Bone marrow (tissue), 2 donors: ENCODE data around the gene CCDC39.
"Not testable (repeated sequence)": the region's sequence is repeated elsewhere in the genome, so short reads cannot be mapped to it uniquely, and the experiment has no call there.

Source experiments
- DNase-seq, 2 donors: peaks; one replicate each; lab custom pipeline; 2025; lab: John Stamatoyannopoulos, UW

The CCDC39 gene

DNA sequence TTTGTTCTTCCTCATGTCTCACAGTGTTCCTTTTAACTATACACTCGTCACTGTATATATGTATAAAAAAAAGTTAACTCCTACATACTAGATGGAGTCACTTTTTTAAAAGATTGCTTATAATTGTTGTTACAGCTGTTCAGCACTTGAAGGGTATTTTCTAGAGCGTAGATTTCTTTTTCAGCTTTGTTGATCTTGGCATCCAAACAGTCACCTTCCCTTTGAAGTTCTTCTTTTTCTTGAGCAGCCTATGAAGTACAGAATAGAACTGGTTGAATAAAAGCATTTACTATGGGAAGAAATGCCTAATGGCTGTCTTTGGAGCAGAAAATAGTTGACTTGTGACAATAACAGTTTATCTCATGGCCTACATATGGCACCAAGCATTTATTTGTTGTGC is 59.6 kb downstream of the CCDC39 start:
- DNase-seq = no peak

DNA sequence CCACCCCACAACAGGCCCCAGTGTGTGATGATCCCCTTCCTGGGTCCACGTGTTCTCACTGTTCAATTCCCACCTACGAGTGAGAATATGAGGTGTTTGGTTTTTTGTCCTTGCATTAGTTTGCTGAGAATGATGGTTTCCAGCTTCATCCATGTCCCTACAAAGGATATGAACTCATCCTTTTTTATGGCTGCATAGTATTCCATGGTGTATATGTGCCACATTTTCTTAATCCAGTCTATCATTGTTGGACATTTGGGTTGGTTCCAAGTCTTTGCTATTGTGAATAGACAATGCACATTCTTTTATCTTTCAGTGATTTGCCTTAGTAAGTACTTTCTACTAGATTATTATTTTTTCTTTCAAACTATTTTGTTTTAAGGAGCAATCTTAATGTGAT is 60.7 kb downstream of the CCDC39 start:
- not testable (repeated sequence) for DNase-seq

GRCh38 chr3:180617049-180617448 is 62.2 kb downstream of the CCDC39 start:
- no peak for DNase-seq

DNA sequence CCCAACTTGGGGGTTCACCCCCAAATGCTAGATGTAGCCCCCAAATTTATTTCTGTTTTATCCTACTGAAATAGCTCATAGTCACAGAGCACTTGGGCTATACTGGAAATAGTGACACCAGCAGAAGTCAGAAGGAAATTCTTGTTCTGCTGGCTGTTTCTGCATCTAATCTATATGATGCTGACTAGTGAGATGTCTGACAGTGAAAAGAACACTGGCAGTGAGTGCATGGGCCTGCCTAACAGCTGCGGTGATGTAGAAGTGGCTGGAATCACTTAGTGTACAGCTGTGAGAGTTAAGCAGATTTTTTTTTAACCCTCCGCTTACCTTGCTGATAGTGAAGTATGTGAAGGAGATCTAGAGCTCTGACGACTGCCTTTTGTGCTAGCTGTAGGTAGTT is 63.3 kb downstream of the CCDC39 start:
- DNase-seq = no peak

DNA sequence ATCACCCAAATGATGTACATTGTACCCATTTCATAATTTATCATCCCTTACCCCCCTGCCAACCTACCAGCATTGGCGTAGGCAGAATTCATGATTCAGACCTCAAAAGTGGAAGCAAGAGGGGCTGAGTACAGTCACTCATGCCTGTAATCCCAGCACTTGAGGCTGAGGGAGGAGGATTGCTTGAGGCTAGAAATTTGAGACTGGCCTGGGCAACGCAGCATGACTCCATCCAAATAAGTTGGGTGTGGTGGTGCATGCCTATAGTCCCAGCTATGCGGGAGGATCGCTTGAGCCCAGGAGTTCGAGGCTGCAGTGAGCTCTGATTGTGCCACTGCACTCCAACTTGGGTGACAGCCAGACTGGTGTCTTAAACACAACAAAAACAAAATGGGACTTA is 66.9 kb downstream of the CCDC39 start:
- DNase-seq = no peak

GRCh38 chr3:180611006-180611405 is 68.3 kb downstream of the CCDC39 start:
- DNase-seq = no peak

GRCh38 chr3:180601688-180602666 is 77.3 kb downstream of the CCDC39 start, which contains the start of gene TTC14:
Gene TTC14 (plus strand): TSS chr3:180602163. CDS start chr3:180602262, 99 bp downstream.
- peak; percentile 57 to 78 for DNase-seq

DNA sequence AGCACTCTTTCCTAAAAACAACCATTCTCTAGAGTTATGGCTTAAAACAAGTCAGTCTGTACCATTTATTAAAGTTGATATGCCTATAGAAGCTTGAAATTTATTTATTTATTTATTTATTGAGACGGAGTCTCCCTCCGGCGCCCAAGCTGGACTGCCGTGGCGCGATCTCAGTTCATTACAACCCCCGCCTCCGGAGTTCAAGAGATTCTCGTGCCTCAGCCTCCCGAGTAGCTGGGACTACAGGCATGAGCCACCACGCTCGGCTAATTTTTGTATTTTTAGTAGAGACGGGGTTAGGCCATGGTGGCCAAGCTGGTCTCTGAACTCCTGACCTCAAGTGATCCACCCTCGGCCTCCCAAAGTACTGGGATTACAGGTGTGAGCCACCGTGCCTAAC is 78.8 kb downstream of the CCDC39 start:
- DNase-seq = no peak

DNA sequence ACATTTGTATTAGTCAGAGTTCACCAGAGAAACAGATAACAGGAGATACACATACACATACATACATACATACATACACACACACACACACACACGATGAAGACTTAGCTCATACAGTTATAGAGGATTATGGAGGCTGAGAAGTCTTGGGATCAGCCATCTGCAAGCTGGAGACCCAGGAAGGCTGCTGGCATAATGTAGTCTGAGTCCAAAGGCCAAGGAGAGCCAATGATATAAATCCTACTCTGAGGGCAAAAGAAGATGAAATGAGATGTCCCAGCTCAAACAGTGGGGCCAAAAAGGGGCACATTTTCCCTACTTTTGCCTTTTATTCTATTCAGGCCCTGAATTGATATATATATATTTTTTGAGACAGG is 83.7 kb downstream of the CCDC39 start:
- no peak for DNase-seq

- no peak for DNase-seq
Observed at GRCh38 chr3:180594631-180595558, 84.4 kb downstream of the CCDC39 start.

- not testable (repeated sequence) for DNase-seq
Observed at GRCh38 chr3:180593631-180594030, 85.7 kb downstream of the CCDC39 start.

DNA sequence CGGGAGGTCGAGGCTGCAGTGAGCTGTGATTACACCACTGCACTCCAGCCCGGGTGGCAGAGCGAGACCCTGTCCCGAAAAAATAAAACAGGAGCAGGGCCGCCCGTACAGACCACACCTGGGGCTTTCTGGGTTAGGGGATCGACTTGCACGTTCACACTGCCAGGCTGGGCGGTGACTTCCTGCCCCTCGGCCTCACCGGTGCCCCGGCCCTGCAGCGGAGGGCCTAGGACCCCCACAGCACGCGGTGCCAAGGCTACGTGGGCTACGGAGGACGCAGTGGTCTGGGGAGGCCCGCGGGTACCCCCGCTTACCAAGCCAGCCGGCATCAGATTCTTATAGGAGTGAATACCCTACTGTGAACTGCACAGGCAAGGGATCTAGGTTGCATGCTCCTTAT is 88.9 kb downstream of the CCDC39 start:
- no peak for DNase-seq

GRCh38 chr3:180580934-180581333 is 98.4 kb downstream of the CCDC39 start:
- DNase-seq = no peak

GRCh38 chr3:180575571-180575970 is 103.7 kb downstream of the CCDC39 start:
- DNase-seq = no peak

- no peak for DNase-seq
Observed at GRCh38 chr3:180571831-180572598, 107.3 kb downstream of the CCDC39 start.

DNA sequence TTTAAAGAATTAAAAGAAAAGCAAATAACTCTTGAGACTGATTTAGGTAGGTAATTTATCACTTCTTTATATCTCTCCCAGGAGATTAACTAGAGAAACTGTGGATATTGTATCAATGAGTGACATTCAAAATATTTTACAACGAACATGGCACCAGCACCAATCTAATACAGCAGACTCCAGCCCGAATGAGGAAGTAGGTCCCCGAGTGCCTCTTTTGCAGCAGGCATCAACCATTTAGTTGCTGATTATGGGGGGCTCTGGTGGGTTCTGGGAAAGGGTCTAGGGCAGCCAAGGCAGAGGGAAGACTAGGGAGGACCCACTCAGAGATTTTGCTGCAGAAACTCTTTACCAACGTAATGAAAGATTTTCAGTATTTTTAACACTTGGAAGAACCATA is 109.1 kb downstream of the CCDC39 start:
- DNase-seq = no peak

GRCh38 chr3:180564676-180565075 is 114.6 kb downstream of the CCDC39 start:
- DNase-seq = no peak
